Stimulated activated CD4-positive, alpha-beta T cell treated with anti-CD3 and anti-CD28 coated beads, Interleukin-12 subunit alpha, Interleukin-12 subunit beta, amount 100 ng/mL, for 4 hours (primary cell): ENCODE measurements around the gene TBL2.
A peak's percentile ranks its signal among the peaks of the same experiment; 100 is the strongest.
"Not testable (repeated sequence)": the region's sequence is repeated elsewhere in the genome, so short reads cannot be mapped to it uniquely, and the experiment has no call there.

Experiments
- DNase-seq: peaks from one replicate; pipeline ENCODE4 v3.0.0-alpha.2; 2020

Gene TBL2

GRCh38 chr7:73532224-73532623, 46.2 kb downstream of the TBL2 start:
- no peak for DNase-seq

- no peak for DNase-seq
Measured at GRCh38 chr7:73530800-73531199, 47.6 kb downstream of the TBL2 start.

GRCh38 chr7:73526896-73527821, 51.2 kb downstream of the TBL2 start:
- no peak for DNase-seq

GRCh38 chr7:73526158-73526494, 52.3 kb downstream of the TBL2 start:
- DNase-seq: not testable (repeated sequence)

DNA sequence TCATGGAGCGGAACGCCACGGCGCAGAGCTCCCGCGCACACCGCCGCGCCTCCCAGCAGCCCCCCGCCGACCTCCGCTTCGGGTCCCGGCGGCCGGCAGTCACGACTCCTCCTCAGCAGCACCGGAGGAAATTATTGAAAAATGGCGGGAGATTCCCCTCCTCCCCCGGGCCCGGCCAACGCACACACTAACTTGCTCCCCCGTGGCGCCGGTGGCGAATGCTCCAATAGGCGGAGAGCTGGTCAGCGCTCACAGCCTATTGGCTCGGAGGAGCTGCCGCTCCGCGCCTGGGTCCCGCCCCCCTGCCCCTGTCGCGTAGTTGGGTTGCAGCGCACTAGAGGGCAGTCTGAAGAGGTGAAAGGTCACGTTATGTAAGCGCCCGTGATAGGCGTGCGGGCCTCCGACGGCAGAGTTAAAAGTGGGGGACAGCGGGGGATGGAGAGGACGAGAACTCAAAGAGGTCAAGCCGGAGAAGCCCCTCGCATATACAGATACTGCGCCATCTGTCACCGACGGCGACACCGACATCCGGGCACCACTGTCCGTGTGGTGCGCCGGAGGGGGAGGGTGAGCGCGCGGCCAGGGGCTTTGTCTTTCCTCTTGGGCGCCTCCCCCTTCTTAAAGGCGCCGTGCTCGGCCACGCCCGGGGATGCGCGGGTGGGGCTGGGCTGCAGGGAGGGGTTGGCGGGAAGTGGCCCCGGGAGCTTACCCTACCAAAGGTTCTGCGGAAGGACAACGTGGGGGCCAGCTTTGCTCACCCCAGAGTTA, 56.1 kb downstream of the TBL2 start, which contains the start of gene BAZ1B:
TSS of gene BAZ1B (minus strand) at position 189 of the 768 bp plus-strand sequence. CDS start 360 bp downstream, outside the sequence.
- peak; percentile 95 for DNase-seq

DNA sequence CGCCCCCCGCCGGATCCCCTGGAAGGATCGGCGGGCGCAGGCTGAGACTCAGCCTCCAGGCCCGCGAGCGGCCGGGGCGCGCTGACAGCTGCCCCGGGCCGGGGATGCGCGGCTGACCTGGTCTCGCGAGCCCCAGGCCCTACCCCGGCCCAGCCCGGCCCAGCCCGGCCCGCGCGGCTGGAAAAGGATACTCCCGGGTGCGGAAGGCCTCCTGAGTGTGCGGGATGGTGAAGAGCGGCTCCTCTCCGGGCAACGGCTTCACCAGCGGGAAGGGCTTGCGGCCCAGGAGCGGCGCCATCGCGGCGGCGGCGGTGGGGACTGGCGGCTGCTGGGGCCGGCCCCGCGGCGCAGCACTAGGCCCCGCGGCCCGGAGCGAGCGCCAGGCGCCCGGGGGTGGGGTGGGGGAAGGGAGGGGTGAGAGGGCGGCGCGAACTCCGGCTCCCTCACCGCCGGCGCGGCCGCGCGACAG, 56.7 kb downstream of the TBL2 start:
- DNase-seq: peak; percentile 68

- DNase-seq: no peak
Measured at GRCh38 chr7:73520673-73521635, 57.4 kb downstream of the TBL2 start.

GRCh38 chr7:73519867-73520672, 58.3 kb downstream of the TBL2 start:
- DNase-seq: no peak

GRCh38 chr7:73518470-73518869, 59.9 kb downstream of the TBL2 start:
- DNase-seq: no peak
